GM21825 (cell line): ENCODE results near the gene LETM1.

Experiments
- ATAC-seq: cut with Tn5 transposase; IDR thresholded peaks from one replicate; pipeline ENCODE4 v1.9.1; 2021; ENCODE audit warnings: mild to moderate bottlenecking, moderate library complexity; ENCODE audit not compliant: unreplicated experiment

Gene LETM1

GRCh38 chr4:1830234-1830633 is 25.7 kb downstream of the LETM1 start:
- ATAC-seq: no peak

- ATAC-seq: no peak
Observed at GRCh38 chr4:1826531-1827350, 29.2 kb downstream of the LETM1 start.

GRCh38 chr4:1825326-1825725 is 30.6 kb downstream of the LETM1 start:
- no peak for ATAC-seq

GRCh38 chr4:1824746-1825145 is 31.2 kb downstream of the LETM1 start:
- ATAC-seq: no peak

- no peak for ATAC-seq
Observed at GRCh38 chr4:1823545-1823932, 32.4 kb downstream of the LETM1 start.

GRCh38 chr4:1822568-1823544 is 33.1 kb downstream of the LETM1 start:
- no peak for ATAC-seq

GRCh38 chr4:1821679-1822567 is 34.0 kb downstream of the LETM1 start:
- no peak for ATAC-seq

- no peak for ATAC-seq
Observed at GRCh38 chr4:1819816-1820215, 36.1 kb downstream of the LETM1 start.

- no peak for ATAC-seq
Observed at GRCh38 chr4:1819284-1819683, 36.7 kb downstream of the LETM1 start.

- no peak for ATAC-seq
Observed at GRCh38 chr4:1815997-1816860, 39.7 kb downstream of the LETM1 start.

- ATAC-seq: no peak
Observed at GRCh38 chr4:1815096-1815996, 40.6 kb downstream of the LETM1 start.

GRCh38 chr4:1814453-1814852 is 41.5 kb downstream of the LETM1 start:
- ATAC-seq: no peak

- ATAC-seq: no peak
Observed at GRCh38 chr4:1813915-1814314, 42.0 kb downstream of the LETM1 start.

GRCh38 chr4:1813231-1813630 is 42.7 kb downstream of the LETM1 start:
- no peak for ATAC-seq

- no peak for ATAC-seq
Observed at GRCh38 chr4:1812720-1813119, 43.2 kb downstream of the LETM1 start.

GRCh38 chr4:1810765-1811164 is 45.2 kb downstream of the LETM1 start:
- ATAC-seq: no peak

- no peak for ATAC-seq
Observed at GRCh38 chr4:1809754-1810502, 46.0 kb downstream of the LETM1 start.
